Measurements from ENCODE around the gene COL23A1. TPM values are rescaled to one million over a fixed set of nuclear protein-coding genes. Genes with fewer than 3 reads are reported as not detected.

The COL23A1 gene
- total RNA-seq, 1 experiment from 2014 or later = 15.0 TPM

DNA sequence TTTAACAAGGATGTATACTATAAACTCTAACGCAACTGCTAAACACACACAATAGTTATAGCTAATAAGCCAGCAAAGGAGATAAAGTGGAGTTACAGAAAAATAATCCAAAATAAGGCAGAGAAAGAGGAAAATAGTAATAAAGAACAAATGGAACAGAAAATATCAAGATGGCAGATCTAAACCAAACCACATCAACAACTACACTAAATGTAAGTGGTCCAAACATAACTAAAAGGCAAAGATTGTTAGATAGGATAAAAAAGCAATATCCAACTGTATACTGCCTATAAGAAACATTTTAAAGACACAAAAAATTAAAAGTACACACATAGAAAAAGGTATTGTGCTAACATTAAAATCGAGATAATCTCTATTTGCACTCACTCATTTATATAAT is 5.6 kb upstream of the COL23A1 start:
- Mint-ChIP-seq H3K4me1 (peaks cover 15% of the 10 kb centered on the region), H3K9me3 (peaks cover 40% of the 10 kb centered on the region), H3K27me3 (ENCODE audit: low read depth) (peaks cover 5% of the 10 kb centered on the region), H3K36me3 (peaks cover 45% of the 10 kb centered on the region), H3K4me3 (no peak overlapping the region), H3K27ac (no peak overlapping the region)
- DNase-seq (ENCODE audit: low spot score) (no peak), ATAC-seq (no peak)
- ChIA-PET CTCF (no interaction called here), POLR2A (no interaction called here)
- TF ChIP-seq ZNF423 (CRISPR knock-in tag; IDR thresholded peaks at IDR 0.05) (no peak), ZNF396 (CRISPR knock-in tag; IDR thresholded peaks at IDR 0.05; ENCODE audit: borderline replicate concordance) (no peak), EMX1 (CRISPR knock-in tag; IDR thresholded peaks at IDR 0.05) (no peak), OVOL2 (CRISPR knock-in tag; IDR thresholded peaks at IDR 0.05; ENCODE audit: borderline replicate concordance) (no peak), RORB (CRISPR knock-in tag; IDR thresholded peaks at IDR 0.05) (no peak), SMAD4 (CRISPR knock-in tag; IDR thresholded peaks at IDR 0.05) (no peak), SP1 (CRISPR knock-in tag; conservative IDR thresholded peaks at IDR 0.05) (no peak)
- TF ChIP-seq, protein P1, sequence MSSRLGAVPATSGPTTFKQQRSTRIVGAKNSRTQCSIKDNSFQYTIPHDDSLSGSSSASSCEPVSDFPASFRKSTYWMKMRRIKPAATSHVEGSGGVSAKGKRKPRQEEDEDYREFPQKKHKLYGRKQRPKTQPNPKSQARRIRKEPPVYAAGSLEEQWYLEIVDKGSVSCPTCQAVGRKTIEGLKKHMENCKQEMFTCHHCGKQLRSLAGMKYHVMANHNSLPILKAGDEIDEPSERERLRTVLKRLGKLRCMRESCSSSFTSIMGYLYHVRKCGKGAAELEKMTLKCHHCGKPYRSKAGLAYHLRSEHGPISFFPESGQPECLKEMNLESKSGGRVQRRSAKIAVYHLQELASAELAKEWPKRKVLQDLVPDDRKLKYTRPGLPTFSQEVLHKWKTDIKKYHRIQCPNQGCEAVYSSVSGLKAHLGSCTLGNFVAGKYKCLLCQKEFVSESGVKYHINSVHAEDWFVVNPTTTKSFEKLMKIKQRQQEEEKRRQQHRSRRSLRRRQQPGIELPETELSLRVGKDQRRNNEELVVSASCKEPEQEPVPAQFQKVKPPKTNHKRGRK (CRISPR knock-in tag; IDR thresholded peaks at IDR 0.05; ENCODE audit: borderline replicate concordance) = no peak
- TF ChIP-seq, protein P2, sequence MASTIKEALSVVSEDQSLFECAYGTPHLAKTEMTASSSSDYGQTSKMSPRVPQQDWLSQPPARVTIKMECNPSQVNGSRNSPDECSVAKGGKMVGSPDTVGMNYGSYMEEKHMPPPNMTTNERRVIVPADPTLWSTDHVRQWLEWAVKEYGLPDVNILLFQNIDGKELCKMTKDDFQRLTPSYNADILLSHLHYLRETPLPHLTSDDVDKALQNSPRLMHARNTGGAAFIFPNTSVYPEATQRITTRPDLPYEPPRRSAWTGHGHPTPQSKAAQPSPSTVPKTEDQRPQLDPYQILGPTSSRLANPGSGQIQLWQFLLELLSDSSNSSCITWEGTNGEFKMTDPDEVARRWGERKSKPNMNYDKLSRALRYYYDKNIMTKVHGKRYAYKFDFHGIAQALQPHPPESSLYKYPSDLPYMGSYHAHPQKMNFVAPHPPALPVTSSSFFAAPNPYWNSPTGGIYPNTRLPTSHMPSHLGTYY (CRISPR knock-in tag; IDR thresholded peaks at IDR 0.05) = no peak
- TF ChIP-seq, protein P3, sequence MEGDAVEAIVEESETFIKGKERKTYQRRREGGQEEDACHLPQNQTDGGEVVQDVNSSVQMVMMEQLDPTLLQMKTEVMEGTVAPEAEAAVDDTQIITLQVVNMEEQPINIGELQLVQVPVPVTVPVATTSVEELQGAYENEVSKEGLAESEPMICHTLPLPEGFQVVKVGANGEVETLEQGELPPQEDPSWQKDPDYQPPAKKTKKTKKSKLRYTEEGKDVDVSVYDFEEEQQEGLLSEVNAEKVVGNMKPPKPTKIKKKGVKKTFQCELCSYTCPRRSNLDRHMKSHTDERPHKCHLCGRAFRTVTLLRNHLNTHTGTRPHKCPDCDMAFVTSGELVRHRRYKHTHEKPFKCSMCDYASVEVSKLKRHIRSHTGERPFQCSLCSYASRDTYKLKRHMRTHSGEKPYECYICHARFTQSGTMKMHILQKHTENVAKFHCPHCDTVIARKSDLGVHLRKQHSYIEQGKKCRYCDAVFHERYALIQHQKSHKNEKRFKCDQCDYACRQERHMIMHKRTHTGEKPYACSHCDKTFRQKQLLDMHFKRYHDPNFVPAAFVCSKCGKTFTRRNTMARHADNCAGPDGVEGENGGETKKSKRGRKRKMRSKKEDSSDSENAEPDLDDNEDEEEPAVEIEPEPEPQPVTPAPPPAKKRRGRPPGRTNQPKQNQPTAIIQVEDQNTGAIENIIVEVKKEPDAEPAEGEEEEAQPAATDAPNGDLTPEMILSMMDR (IDR thresholded peaks at IDR 0.05) = no peak
- TF ChIP-seq, protein P4, sequence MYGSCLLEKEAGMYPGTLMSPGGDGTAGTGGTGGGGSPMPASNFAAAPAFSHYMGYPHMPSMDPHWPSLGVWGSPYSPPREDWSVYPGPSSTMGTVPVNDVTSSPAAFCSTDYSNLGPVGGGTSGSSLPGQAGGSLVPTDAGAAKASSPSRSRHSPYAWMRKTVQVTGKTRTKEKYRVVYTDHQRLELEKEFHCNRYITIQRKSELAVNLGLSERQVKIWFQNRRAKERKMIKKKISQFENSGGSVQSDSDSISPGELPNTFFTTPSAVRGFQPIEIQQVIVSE (CRISPR knock-in tag; IDR thresholded peaks at IDR 0.05; ENCODE audit: borderline replicate concordance) = no peak

DNA sequence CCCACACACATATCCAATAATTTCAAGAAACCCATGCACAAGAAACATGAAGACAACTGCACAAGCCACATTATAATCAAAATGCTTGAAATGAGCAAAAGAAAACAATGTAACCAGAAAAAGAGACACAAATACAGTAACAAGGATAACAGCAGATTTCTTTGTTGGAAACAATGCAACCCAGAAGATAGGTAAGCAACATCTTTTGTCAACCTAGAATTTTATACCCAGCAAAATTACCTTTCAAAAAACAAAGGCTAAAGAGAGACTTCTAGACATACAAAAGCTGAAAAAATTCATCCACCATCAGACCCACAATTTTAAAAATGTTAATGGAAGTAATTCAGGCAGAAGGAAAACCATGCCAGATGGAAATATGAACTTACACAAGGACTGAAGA is 5.0 kb upstream of the COL23A1 start:
- peaks cover 40% of the 10 kb centered on the region for H3K9me3 Mint-ChIP-seq
- no peak for ATAC-seq
- POLR2A ChIA-PET = no interaction called here
- no peak overlapping the region for H3K27ac Mint-ChIP-seq
- TF ChIP-seq KAT7 (CRISPR knock-in tag; IDR thresholded peaks at IDR 0.05; ENCODE audit: borderline replicate concordance) (no peak), ZNF138 (CRISPR knock-in tag; conservative IDR thresholded peaks at IDR 0.05) (no peak), RELA (CRISPR knock-in tag; IDR thresholded peaks at IDR 0.05; ENCODE audit: borderline replicate concordance) (no peak), SP1 (CRISPR knock-in tag; conservative IDR thresholded peaks at IDR 0.05) (no peak), RORB (CRISPR knock-in tag; IDR thresholded peaks at IDR 0.05) (no peak), ZBTB21 (CRISPR knock-in tag; IDR thresholded peaks at IDR 0.05; ENCODE audit: borderline replicate concordance) (no peak), ZNF232 (CRISPR knock-in tag; IDR thresholded peaks at IDR 0.05) (no peak), CREB1 (CRISPR knock-in tag; IDR thresholded peaks at IDR 0.05) (no peak), TEAD1 (CRISPR knock-in tag; IDR thresholded peaks at IDR 0.05) (no peak), ETV6 (CRISPR knock-in tag; IDR thresholded peaks at IDR 0.05) (no peak)
- TF ChIP-seq, protein P5, sequence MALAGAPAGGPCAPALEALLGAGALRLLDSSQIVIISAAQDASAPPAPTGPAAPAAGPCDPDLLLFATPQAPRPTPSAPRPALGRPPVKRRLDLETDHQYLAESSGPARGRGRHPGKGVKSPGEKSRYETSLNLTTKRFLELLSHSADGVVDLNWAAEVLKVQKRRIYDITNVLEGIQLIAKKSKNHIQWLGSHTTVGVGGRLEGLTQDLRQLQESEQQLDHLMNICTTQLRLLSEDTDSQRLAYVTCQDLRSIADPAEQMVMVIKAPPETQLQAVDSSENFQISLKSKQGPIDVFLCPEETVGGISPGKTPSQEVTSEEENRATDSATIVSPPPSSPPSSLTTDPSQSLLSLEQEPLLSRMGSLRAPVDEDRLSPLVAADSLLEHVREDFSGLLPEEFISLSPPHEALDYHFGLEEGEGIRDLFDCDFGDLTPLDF (CRISPR knock-in tag; IDR thresholded peaks at IDR 0.05) = no peak
- TF ChIP-seq, protein P6, sequence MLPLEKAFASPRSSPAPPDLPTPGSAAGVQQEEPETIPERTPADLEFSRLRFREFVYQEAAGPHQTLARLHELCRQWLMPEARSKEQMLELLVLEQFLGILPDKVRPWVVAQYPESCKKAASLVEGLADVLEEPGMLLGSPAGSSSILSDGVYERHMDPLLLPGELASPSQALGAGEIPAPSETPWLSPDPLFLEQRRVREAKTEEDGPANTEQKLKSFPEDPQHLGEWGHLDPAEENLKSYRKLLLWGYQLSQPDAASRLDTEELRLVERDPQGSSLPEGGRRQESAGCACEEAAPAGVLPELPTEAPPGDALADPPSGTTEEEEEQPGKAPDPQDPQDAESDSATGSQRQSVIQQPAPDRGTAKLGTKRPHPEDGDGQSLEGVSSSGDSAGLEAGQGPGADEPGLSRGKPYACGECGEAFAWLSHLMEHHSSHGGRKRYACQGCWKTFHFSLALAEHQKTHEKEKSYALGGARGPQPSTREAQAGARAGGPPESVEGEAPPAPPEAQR (CRISPR knock-in tag; IDR thresholded peaks at IDR 0.05) = no peak
- TF ChIP-seq, protein P7, sequence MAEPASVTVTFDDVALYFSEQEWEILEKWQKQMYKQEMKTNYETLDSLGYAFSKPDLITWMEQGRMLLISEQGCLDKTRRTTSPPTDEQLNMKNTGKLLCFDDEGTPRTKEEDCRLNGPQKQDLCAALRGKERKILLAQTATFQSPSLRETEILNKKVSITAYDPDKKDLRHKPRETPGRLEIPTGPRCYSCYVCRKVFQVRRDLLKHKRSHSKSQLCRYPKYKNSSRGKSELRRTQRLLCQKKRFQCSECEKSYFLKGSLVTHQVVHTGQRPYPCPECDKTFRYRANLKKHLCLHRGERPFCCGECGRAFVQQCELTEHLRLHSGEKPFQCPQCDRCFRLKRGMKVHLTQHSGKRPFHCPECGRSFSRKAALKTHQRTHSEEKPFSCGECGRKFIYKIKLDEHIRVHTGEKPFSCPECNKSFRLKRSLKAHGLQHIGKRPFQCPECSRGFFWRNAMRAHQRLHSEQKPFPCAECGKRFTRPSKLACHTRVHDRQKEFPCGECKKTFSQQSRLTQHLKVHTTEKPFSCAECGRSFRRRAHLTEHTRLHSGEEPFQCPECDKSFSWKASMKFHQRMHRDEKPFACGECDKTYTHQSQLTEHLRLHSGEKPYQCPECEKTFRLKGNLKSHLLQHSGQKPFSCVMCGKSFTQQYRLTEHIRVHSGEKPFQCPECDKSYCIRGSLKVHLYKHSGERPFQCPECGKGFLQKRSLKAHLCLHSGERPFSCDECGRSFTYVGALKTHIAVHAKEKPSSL (CRISPR knock-in tag; conservative IDR thresholded peaks at IDR 0.05) = no peak
- TF ChIP-seq, protein P8, sequence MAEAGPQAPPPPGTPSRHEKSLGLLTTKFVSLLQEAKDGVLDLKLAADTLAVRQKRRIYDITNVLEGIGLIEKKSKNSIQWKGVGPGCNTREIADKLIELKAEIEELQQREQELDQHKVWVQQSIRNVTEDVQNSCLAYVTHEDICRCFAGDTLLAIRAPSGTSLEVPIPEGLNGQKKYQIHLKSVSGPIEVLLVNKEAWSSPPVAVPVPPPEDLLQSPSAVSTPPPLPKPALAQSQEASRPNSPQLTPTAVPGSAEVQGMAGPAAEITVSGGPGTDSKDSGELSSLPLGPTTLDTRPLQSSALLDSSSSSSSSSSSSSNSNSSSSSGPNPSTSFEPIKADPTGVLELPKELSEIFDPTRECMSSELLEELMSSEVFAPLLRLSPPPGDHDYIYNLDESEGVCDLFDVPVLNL (CRISPR knock-in tag; IDR thresholded peaks at IDR 0.05; ENCODE audit: borderline replicate concordance, low read depth) = no peak
- H3K36me3 Mint-ChIP-seq = peaks cover 42% of the 10 kb centered on the region
- DNase-seq (ENCODE audit: low spot score) = no peak
- peaks cover 5% of the 10 kb centered on the region for H3K27me3 Mint-ChIP-seq (ENCODE audit: low read depth)
- CTCF ChIA-PET = no interaction called here
- H3K4me1 Mint-ChIP-seq = peaks cover 16% of the 10 kb centered on the region
- no peak overlapping the region for H3K4me3 Mint-ChIP-seq
